GM12864 (cell line): ENCODE measurements around the gene NCR2.

Source experiments
- DNase-seq: peaks from one replicate; pipeline ENCODE4 v3.0.0-alpha.2; 2011; ENCODE audit warnings: low read depth
- H3K4me3 ChIP-seq: 2 replicates; pipeline ENCODE4 v1.5.1; 2011; ENCODE audit warnings: mild to moderate bottlenecking, low read depth, low read length, control low read depth
- TF ChIP-seq, protein P1 (sequence below): IDR thresholded peaks from 2 replicates; pipeline ENCODE4 v1.5.1; 2011; ENCODE audit warnings: low read depth, mild to moderate bottlenecking, moderate library complexity, low read length, control low read depth, inconsistent platforms; ENCODE audit errors: missing control alignments

Gene NCR2

GRCh38 chr6:41337709-41338108 is 2.3 kb downstream of the NCR2 start:
- TF ChIP-seq, protein P1, sequence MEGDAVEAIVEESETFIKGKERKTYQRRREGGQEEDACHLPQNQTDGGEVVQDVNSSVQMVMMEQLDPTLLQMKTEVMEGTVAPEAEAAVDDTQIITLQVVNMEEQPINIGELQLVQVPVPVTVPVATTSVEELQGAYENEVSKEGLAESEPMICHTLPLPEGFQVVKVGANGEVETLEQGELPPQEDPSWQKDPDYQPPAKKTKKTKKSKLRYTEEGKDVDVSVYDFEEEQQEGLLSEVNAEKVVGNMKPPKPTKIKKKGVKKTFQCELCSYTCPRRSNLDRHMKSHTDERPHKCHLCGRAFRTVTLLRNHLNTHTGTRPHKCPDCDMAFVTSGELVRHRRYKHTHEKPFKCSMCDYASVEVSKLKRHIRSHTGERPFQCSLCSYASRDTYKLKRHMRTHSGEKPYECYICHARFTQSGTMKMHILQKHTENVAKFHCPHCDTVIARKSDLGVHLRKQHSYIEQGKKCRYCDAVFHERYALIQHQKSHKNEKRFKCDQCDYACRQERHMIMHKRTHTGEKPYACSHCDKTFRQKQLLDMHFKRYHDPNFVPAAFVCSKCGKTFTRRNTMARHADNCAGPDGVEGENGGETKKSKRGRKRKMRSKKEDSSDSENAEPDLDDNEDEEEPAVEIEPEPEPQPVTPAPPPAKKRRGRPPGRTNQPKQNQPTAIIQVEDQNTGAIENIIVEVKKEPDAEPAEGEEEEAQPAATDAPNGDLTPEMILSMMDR = no peak
- DNase-seq = no peak
- H3K4me3 ChIP-seq = no peak overlapping the region

DNA sequence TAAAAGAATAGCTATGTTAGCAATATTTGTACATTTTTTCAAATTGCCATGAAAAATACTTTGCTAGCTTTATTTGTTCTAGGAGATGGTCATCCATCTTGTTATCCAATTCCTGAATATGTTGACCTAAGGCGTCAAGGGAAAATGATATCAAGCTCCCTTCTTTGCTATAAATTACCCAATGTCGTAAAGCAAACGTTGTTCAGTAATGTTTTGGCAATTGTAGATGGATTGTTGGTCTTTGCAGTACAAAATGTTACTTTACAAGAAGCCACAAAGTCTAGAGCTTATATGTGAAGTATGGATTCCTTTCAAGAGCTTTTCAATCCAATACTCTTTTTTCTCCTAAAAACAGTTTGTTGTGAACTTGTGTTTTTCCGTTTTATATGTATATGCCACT is 3.3 kb downstream of the NCR2 start:
- no peak overlapping the region for H3K4me3 ChIP-seq

GRCh38 chr6:41341580-41341979 is 6.2 kb downstream of the NCR2 start:
- DNase-seq = no peak
- TF ChIP-seq, protein P1 = no peak
- no peak overlapping the region for H3K4me3 ChIP-seq

More for the DNA sequence above, 3.3 kb downstream of the NCR2 start:
- DNase-seq = no peak
- TF ChIP-seq, protein P1 = no peak

GRCh38 chr6:41342241-41342640 is 6.8 kb downstream of the NCR2 start:
- no peak for DNase-seq
- no peak overlapping the region for H3K4me3 ChIP-seq
- TF ChIP-seq, protein P1 = no peak

DNA sequence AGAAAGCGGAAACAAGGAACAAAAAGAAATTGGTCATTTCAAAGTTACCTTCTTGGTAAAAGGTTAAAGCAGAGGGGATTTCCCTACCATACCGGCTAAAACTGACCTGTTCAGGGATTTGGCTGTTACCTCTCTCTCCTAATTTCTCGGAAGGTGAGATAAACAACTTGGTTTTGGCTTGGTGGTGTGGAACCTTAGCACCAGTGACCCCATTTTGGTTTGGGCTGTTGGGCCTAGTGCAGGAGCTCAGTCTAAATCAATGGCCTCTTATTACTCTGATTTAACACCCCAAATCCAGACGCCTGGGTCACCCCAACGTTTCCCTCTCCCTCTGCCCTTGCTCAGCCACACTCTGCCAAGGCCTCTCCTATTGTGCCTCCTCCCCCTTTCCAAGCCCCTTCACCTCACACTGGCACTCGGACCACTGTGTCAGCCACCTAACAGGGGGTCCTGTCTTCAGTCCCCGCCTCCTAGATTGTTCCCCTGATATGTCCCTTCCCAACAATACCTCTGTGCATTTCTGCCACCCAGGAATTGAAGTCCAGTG is 8.3 kb downstream of the NCR2 start:
- no peak overlapping the region for H3K4me3 ChIP-seq
- TF ChIP-seq, protein P1 = no peak
- no peak for DNase-seq

GRCh38 chr6:41344876-41345275 is 9.5 kb downstream of the NCR2 start:
- TF ChIP-seq, protein P1 = no peak
- no peak overlapping the region for H3K4me3 ChIP-seq
- no peak for DNase-seq

DNA sequence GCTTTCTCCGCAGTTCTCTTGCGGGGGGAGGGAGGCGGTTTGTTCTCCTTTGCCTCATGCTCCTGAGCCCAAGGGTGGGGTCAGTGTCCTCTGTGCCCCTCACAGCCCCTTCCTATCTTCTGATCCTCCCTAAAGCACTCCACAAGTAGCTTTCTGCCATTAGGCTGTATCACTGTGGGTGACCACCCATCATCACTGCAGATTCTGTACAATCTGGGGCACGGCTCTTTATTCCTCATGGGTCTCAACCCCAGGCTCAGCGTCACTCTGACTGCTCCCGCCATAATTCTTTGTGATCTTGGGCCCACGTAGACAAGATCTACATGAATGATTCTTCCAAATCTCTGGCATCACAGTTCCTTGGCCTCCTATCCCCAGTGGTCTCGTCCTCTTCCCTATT is 10.5 kb downstream of the NCR2 start:
- DNase-seq = no peak
- H3K4me3 ChIP-seq = no peak overlapping the region
- TF ChIP-seq, protein P1 = no peak
